NT2/D1 (cell line): Measurements from ENCODE around the gene MITF.

Experiments
- YY1 ChIP-seq: IDR thresholded peaks from 2 replicates; pipeline ENCODE4 v1.6.1; 2011; ENCODE audit not compliant: insufficient read length, insufficient read depth
- ZNF274 ChIP-seq: IDR thresholded peaks from 2 replicates; pipeline ENCODE4 v1.6.1; 2011; ENCODE audit warnings: mild to moderate bottlenecking, low read depth, low read length

DNA sequence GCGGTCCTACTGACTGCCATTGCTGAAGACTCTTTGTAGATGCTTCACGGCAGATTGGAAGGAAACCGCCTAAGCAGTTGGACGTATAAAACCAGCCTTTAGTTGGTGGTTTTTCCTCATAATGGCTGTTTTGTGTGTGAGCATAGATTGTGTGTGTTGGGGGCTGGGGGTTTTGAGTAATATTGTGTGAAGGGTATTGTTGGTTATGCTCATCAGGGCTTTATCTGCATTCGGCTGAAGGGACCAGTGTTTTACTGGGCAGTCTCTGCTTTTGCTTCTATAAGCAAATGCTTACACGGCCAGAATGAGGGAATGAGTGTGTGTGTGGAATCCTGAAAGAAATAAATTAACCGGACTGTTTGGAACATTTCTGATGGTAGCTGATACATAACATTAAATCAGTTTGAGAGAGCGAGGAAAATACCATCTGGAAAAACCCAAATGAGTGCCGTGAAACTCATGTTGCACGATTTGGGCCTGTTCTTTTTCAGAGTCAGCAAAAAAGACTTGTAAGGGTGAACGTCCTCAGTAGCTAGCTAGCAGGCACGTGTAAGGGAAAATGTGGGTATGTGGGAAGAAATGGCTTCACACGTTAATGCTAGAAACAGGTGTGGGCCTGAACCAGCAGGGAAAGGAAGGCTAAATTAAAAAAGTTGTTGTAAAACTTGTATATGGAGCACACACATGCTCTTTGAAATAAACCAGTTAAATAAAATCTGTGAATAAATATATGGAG lies 1.9 kb downstream of the MITF start:
- no peak for TF ChIP-seq YY1
- TF ChIP-seq ZNF274: no peak
